Cardiac fibroblast (primary cell): Measurements from ENCODE around the gene ATRNL1.

ENCODE experiments used
- DNase-seq, 2 donors: peaks; one replicate each; pipeline versions ENCODE4 v3.0.0 to v3.0.0-alpha.2; 2010; ENCODE audit warnings: low read depth in 2 of 2
- H3K4me3 ChIP-seq, 2 donors: replicated peaks in 1 of 2; 1 replicate in 1 of 2; 2 replicates in 1 of 2; pipeline ENCODE4 v1.5.1; 2011; ENCODE audit warnings: low read depth in 2 of 2, low read length in 2 of 2, mild to moderate bottlenecking in 2 of 2, moderate library complexity in 1 of 2
- TF ChIP-seq, protein P1 (sequence below): IDR thresholded peaks from one replicate; pipeline ENCODE4 v1.5.1; 2011; ENCODE audit warnings: low read depth, mild to moderate bottlenecking, low read length, inconsistent platforms

ATRNL1 gene

DNA sequence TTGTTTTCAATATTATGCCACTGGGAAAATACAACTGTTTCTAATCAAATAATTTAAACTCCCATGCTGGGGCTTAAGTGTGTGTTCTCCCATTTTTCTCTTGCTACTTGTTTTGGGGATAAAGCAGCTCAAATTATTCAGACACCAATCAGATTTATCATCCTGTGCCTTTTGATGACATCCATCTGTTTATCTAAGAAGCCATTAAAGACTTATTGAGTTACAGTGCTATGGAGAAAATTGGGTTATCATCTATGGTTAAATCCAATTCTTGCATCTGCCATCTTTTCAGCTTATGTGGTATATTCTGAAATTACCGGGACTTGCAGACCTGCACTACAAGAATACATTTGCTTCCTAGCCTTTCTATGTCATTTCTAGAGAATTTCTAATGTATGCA is 778.7 kb downstream of the ATRNL1 start:
- TF ChIP-seq, protein P1, sequence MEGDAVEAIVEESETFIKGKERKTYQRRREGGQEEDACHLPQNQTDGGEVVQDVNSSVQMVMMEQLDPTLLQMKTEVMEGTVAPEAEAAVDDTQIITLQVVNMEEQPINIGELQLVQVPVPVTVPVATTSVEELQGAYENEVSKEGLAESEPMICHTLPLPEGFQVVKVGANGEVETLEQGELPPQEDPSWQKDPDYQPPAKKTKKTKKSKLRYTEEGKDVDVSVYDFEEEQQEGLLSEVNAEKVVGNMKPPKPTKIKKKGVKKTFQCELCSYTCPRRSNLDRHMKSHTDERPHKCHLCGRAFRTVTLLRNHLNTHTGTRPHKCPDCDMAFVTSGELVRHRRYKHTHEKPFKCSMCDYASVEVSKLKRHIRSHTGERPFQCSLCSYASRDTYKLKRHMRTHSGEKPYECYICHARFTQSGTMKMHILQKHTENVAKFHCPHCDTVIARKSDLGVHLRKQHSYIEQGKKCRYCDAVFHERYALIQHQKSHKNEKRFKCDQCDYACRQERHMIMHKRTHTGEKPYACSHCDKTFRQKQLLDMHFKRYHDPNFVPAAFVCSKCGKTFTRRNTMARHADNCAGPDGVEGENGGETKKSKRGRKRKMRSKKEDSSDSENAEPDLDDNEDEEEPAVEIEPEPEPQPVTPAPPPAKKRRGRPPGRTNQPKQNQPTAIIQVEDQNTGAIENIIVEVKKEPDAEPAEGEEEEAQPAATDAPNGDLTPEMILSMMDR, result no peak
- H3K4me3 ChIP-seq, result no peak overlapping the region
- no peak for DNase-seq

DNA sequence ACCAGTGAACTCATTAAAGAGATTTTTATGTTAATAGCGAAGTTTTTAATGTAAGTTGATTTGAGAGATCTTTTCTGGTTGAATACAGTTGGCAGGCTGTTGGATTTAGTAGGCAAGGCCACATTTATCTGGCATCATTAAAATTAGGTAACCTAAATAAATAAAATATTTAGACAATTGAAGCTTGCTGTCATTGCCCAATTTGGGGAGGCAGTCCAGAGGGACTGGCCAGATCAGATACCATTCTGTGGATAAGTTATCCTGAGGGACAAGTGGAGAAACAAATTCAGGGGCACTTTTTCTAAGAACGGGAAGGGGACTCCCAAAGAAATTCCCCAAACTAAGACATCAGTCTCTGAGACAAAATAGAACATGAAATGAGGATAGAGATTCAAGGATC is 782.0 kb downstream of the ATRNL1 start:
- H3K4me3 ChIP-seq, result no peak overlapping the region
- TF ChIP-seq, protein P1, result no peak
- no peak for DNase-seq

DNA sequence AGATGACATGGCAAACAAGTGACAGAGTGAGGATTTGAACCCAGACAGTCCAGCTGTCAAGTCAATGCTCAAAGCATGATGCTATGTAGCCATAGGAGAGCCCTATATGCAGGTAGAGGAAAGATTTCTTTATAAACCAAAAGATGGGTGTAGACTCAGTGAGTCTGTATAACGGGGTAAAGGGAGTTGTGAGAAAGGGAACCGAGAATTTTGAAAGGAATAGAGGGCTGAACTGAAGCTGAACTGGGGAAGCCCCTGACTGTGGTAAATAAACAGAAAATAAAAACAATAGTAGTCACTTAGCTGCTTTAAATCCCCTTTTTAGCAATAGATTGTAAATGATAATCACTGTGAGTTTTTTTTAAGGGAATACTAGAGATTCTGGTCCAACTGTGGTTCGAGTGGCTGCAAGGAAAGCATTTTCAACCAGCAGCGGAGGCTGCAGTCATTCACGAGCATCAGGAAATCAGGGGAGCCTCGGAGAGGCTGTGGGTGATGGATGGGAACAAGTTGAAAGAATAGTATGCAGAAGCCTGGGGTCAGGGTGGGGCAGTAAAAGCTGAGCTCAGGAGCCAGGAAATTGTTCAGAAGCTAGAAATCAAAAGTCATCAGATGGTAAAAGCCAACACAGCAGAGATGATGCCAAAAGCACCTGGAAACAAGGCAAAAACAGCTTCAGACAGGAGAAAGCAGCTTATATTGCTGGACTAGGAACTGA is 786.4 kb downstream of the ATRNL1 start:
- no peak for DNase-seq
- TF ChIP-seq, protein P1, result no peak
- H3K4me3 ChIP-seq, result no peak overlapping the region

DNA sequence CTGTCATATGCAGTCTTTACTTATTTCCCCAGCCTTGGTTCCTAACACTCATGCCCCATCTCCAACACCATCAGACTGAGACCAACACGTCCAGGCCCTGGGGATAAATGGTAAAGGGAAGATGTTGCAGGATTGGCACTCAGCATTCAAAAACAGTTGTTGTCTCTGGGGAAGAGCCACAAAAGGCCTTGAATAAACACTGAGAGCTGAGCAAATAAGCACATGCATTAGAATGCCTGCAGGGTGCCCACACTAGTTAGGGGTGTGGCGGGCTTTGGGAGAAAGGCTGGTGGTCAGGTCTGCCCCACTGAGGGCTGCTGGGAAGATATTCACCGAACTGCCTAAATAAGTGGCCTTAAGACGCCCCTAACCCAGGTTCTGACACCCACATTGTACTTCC is 788.9 kb downstream of the ATRNL1 start:
- H3K4me3 ChIP-seq, result no peak overlapping the region
- no peak for DNase-seq
- TF ChIP-seq, protein P1, result no peak

DNA sequence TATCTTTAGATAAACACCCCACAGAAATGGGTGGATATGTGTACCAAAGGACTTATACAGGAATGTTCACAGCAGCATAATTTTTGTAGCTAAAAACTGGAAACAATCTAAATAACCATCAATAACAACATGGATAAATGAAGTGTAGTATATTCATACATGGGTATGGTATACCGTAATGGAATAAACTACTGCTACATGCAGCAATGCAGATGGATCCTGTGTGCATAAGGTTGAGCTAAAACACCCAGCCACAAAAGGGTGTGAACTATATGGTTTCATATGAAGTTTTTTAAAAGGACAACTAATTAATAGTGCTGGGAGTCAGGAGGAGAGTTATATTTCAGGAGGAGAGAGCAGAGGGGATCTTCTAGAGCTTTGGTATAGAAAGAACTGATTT is 790.2 kb downstream of the ATRNL1 start:
- H3K4me3 ChIP-seq, result no peak overlapping the region
- DNase-seq, result no peak
- TF ChIP-seq, protein P1, result no peak

- TF ChIP-seq, protein P1, result no peak
- H3K4me3 ChIP-seq, result no peak overlapping the region
- no peak for DNase-seq
Measured at GRCh38 chr10:115884331-115884730, 791.2 kb downstream of the ATRNL1 start.

- TF ChIP-seq, protein P1, result no peak
- no peak for DNase-seq
- no peak overlapping the region for H3K4me3 ChIP-seq
Measured at GRCh38 chr10:115895166-115895565, 802.0 kb downstream of the ATRNL1 start.
